A549 (cell line): ENCODE results near the gene CD160. TPM values are rescaled to one million over a fixed set of nuclear protein-coding genes. Genes with fewer than 3 reads are reported as not detected.

ENCODE experiments used
- ATAC-seq, 2 experiments: fragments of 200-7000 bp in 1 of 2; fragments of >200 bp in 1 of 2; cut with Nextera tagmentation in 1 of 2; cut with Tn5 transposase in 1 of 2; 3 replicates each; pipeline versions ENCODE4 v1.8.0 to v1.9.1; 2018 to 2020; ENCODE audit warnings: mild to moderate bottlenecking in 1 of 2, moderate library complexity in 1 of 2
- CTCF ChIA-PET: fragments of 300-600 bp; sonication (Branson Sonifier 250); formaldehyde crosslinking; extraction: SDS; loops from one replicate; lab custom pipeline; 2021; ENCODE audit warnings: antibody characterized with exemption, inconsistent platforms; lab: Yijun Ruan, JAX
- POLR2A ChIA-PET: fragments of 350-600 bp; formaldehyde crosslinking; extraction: SDS; loops from one replicate; lab custom pipeline; 2021; ENCODE audit warnings: antibody characterized with exemption, inconsistent platforms; lab: Yijun Ruan, JAX
- DNase-seq, 2 experiments: peaks; one replicate each; pipeline versions ENCODE4 v3.0.0 to v3.0.0-alpha.2; 2011 to 2016; ENCODE audit warnings: low read depth in 1 of 2, low spot score in 1 of 2
- FAIRE-seq: peaks from 2 replicates; lab custom pipeline; 2011; peaks lifted over from hg19 to GRCh38; lab: Jason Lieb, UNC
- H3K27ac ChIP-seq, 2 experiments: fragments of >200 bp; sonication (Bioruptor Twin); formaldehyde crosslinking; 3 replicates each; pipeline ENCODE4 v1.5.1; 2016 to 2017
- H3K4me1 ChIP-seq: fragments of >200 bp; sonication (Bioruptor Twin); formaldehyde crosslinking; 3 replicates; pipeline ENCODE4 v1.6.1; 2016
- H3K4me2 ChIP-seq: fragments of >200 bp; sonication (Bioruptor Twin); formaldehyde crosslinking; 3 replicates; pipeline ENCODE4 v1.6.1; 2016
- H3K4me3 ChIP-seq: fragments of >200 bp; sonication (Bioruptor Twin); formaldehyde crosslinking; 3 replicates; pipeline ENCODE4 v1.5.1; 2016
- H3K9me3 ChIP-seq: fragments of >200 bp; sonication (Bioruptor Twin); formaldehyde crosslinking; 3 replicates; pipeline ENCODE4 v1.6.1; 2016
- BHLHE40 ChIP-seq: IDR thresholded peaks from 2 replicates; pipeline ENCODE4 v1.6.1; 2012; ENCODE audit warnings: low read depth, low read length, inconsistent platforms
- CBX8 ChIP-seq: fragments of 200-600 bp; sonication (generic); IDR thresholded peaks from 2 replicates; pipeline ENCODE4 v1.6.1; 2016
- CEBPB ChIP-seq, 2 experiments: fragments of >200 bp in 1 of 2; sonication (Bioruptor Twin) in 1 of 2; formaldehyde crosslinking in 1 of 2; IDR thresholded peaks; 2 replicates each; pipeline ENCODE4 v1.6.1; 2012 to 2016
- CHD2 ChIP-seq: fragments of 150-350 bp; IDR thresholded peaks from 2 replicates; pipeline ENCODE4 v1.6.1; 2014; ENCODE audit warnings: low read length; ENCODE audit not compliant: partially characterized antibody
- E2F6 ChIP-seq: IDR thresholded peaks from 2 replicates; pipeline ENCODE4 v1.6.1; 2012; ENCODE audit warnings: low read depth, borderline replicate concordance
- HEYL ChIP-seq: fragments of 250-450 bp; sonication (Bioruptor Pico); IDR thresholded peaks from 2 replicates; pipeline ENCODE4 v1.8.0; 2021; ENCODE audit warnings: mild to moderate bottlenecking, moderate library complexity
- HOXA7 ChIP-seq: fragments of 250-450 bp; sonication (Bioruptor Pico); IDR thresholded peaks from 2 replicates; pipeline ENCODE4 v1.5.0; 2020; ENCODE audit warnings: mild to moderate bottlenecking, moderate library complexity
- HOXB13 ChIP-seq: fragments of 250-450 bp; sonication (Bioruptor Pico); IDR thresholded peaks from 2 replicates; pipeline ENCODE4 v1.5.0; 2020; ENCODE audit warnings: low read depth, mild to moderate bottlenecking, moderate library complexity
- HOXB5 ChIP-seq: fragments of 250-450 bp; sonication (Bioruptor Pico); IDR thresholded peaks from 2 replicates; pipeline ENCODE4 v1.5.0; 2020; ENCODE audit warnings: mild to moderate bottlenecking, moderate library complexity
- KDM5A ChIP-seq: fragments of 200-600 bp; sonication (generic); IDR thresholded peaks from 2 replicates; pipeline ENCODE4 v1.6.1; 2016; ENCODE audit warnings: antibody characterized with exemption, mild to moderate bottlenecking
- MYC ChIP-seq: IDR thresholded peaks from 2 replicates; pipeline ENCODE4 v1.6.1; 2012; ENCODE audit warnings: mild to moderate bottlenecking, inconsistent platforms, low read length, improper control_type of control experiment, borderline replicate concordance
- NFE2L2 ChIP-seq: fragments of 150-350 bp; conservative IDR thresholded peaks from 2 replicates; pipeline ENCODE4 v1.6.1; 2014; ENCODE audit warnings: low read length
- NPAS2 ChIP-seq: fragments of 250-450 bp; sonication (Bioruptor Pico); IDR thresholded peaks from 2 replicates; pipeline ENCODE4 v1.8.0; 2022; ENCODE audit warnings: mild to moderate bottlenecking, moderate library complexity, borderline replicate concordance
- PHF8 ChIP-seq: fragments of 200-600 bp; sonication (generic); IDR thresholded peaks from 2 replicates; pipeline ENCODE4 v1.6.1; 2016; ENCODE audit warnings: low read depth, mild to moderate bottlenecking, antibody characterized with exemption, moderate library complexity, borderline replicate concordance
- RCOR1 ChIP-seq: fragments of 150-350 bp; IDR thresholded peaks from 2 replicates; pipeline ENCODE4 v1.6.1; 2014; ENCODE audit warnings: antibody characterized with exemption, low read length, low read depth
- REST ChIP-seq: fragments of 200-600 bp; sonication (generic); IDR thresholded peaks from 2 replicates; pipeline ENCODE4 v1.6.1; 2016; ENCODE audit warnings: antibody characterized with exemption, mild to moderate bottlenecking, moderate library complexity
- RFX5 ChIP-seq: fragments of 450-650 bp; IDR thresholded peaks from 2 replicates; pipeline ENCODE4 v1.7.1; 2014; ENCODE audit warnings: antibody characterized with exemption, mild to moderate bottlenecking, moderate library complexity
- SMC3 ChIP-seq: fragments of >200 bp; sonication (Bioruptor Twin); formaldehyde crosslinking; IDR thresholded peaks from 3 replicates; pipeline ENCODE4 v1.6.1; 2018; ENCODE audit warnings: inconsistent platforms
- TFCP2L1 ChIP-seq: fragments of 250-450 bp; sonication (Bioruptor Pico); IDR thresholded peaks from 2 replicates; pipeline ENCODE4 v1.5.0; 2021; ENCODE audit warnings: mild to moderate bottlenecking
- TP53 ChIP-seq: fragments of 250-450 bp; sonication (Bioruptor Pico); IDR thresholded peaks from 2 replicates; pipeline ENCODE4 v1.5.0; 2021; ENCODE audit warnings: mild to moderate bottlenecking, moderate library complexity
- ZC3H11A ChIP-seq: fragments of 450-650 bp; IDR thresholded peaks from 2 replicates; pipeline ENCODE4 v1.6.1; 2014; ENCODE audit warnings: antibody characterized with exemption, mild to moderate bottlenecking
- ZNF302 ChIP-seq: fragments of 250-450 bp; sonication (Bioruptor Pico); IDR thresholded peaks from 2 replicates; pipeline ENCODE4 v1.9.0; 2021; ENCODE audit warnings: inconsistent platforms, mild to moderate bottlenecking, moderate library complexity
- ZSCAN20 ChIP-seq: fragments of 250-450 bp; sonication (Bioruptor Pico); IDR thresholded peaks from 2 replicates; pipeline ENCODE4 v1.8.0; 2022; ENCODE audit warnings: mild to moderate bottlenecking, moderate library complexity
- WGBS: methylation state at CpG from one replicate; pipeline ENCODE4 v1.1.6; 2017; ENCODE audit errors: missing lambda C conversion rate; 5-methylcytosine and 5-hydroxymethylcytosine counted together
- polyA plus RNA-seq, 4 experiments: library from polyadenylated mRNA; depleted of rRNA in 3 of 4; stranded (reverse); fragments of >200 nt; fragmentation: RNase III in 1 of 4; extraction: RNeasy Plus Mini Kit Qiagen cat#74134 plus additional on column Dnase treatment in 1 of 4; gene quantifications; 2 replicates in 3 of 4; 3 replicates in 1 of 4; pipeline ENCODE4 v1.2.3, GENCODE V29; 2011 to 2017

CD160 gene
- polyA plus RNA-seq, 2 of the 4 experiments (the other 2 are of a cell fraction), result 0.05 TPM; not detected in 1

- no peaks in the 10 kb centered on the region for H3K9me3 ChIP-seq
- no peak for FAIRE-seq
- ChIA-PET CTCF (interaction anchor here (1.7 to 2.9 kb wide), 2 partner anchors 15 to 31 kb away, joined by 6 to 15 read pairs; no protein-coding TSS in a partner anchor), POLR2A (no interaction called here)
- WGBS, result 92% methylated on average over 6 of the region's 6 CpGs
- DNase-seq, result no peak
- no peak overlapping the region for H3K27ac ChIP-seq
- ATAC-seq, result no peak
- H3K4me2 ChIP-seq, result no peak overlapping the region
- no peak overlapping the region for H3K4me3 ChIP-seq
- H3K4me1 ChIP-seq, result peaks cover 14% of the 10 kb centered on the region
- no peak for TF ChIP-seq KDM5A
- TF ChIP-seq PHF8, result no peak
- no peak for TF ChIP-seq RFX5
- no peak for TF ChIP-seq HOXA7 (CRISPR knock-in tag)
- no peak for TF ChIP-seq ZNF302 (CRISPR knock-in tag)
- TF ChIP-seq BHLHE40, result no peak
- TF ChIP-seq TFCP2L1 (CRISPR knock-in tag), result no peak
- TF ChIP-seq RCOR1, result no peak
- no peak for TF ChIP-seq TP53 (CRISPR knock-in tag)
These were observed 29.4 kb upstream of the CD160 start for GRCh38 chr1:145689922-145690321.

- Histone ChIP-seq H3K9me3 (no peaks in the 10 kb centered on the region), H3K27ac (peak overlapping the region in 1 of 2 experiments; percentile 36; a peak in 1 of 6 replicates), H3K4me1 (peaks cover 14% of the 10 kb centered on the region), H3K4me2 (peak overlapping the region; percentile 48), H3K4me3 (no peak overlapping the region)
- ATAC-seq (peak; percentile 39 to 48; a peak in 2 of 6 replicates), FAIRE-seq (no peak), DNase-seq (no peak)
- ChIA-PET POLR2A (no interaction called here), CTCF (interaction anchor here (1.4 to 3.5 kb wide), 3 partner anchors 23 to 30 kb away, joined by 3 to 21 read pairs (median 15); partner anchors contain the start of gene CD160)
- peak; percentile 9 to 67; a peak in 3 of 4 replicates for TF ChIP-seq CEBPB (IDR thresholded peaks at IDR 0.05)
- TF ChIP-seq ZSCAN20 (CRISPR knock-in tag), result no peak
- 58% methylated on average over 5 of the region's 5 CpGs for WGBS
These were observed 28.4 kb upstream of the CD160 start for GRCh38 chr1:145690587-145691558.

GRCh38 chr1:145692785-145693443 lies 26.4 kb upstream of the CD160 start:
- POLR2A ChIA-PET, result no interaction called here
- Histone ChIP-seq H3K4me1 (peaks cover 14% of the 10 kb centered on the region), H3K4me2 (no peak overlapping the region), H3K27ac (no peak overlapping the region), H3K9me3 (no peaks in the 10 kb centered on the region), H3K4me3 (no peak overlapping the region)
- FAIRE-seq, result no peak
- CTCF ChIA-PET, result interaction anchor here (1.1 to 3.5 kb wide), 3 partner anchors 10 to 153 kb away, joined by 3 to 21 read pairs (median 3); partner anchors contain the start of genes CD160 and NUDT17
- no peak for ATAC-seq
- no peak for DNase-seq
- WGBS, result 85% methylated on average over 11 of the region's 11 CpGs
- TF ChIP-seq CEBPB (IDR thresholded peaks at IDR 0.05) (no peak), NPAS2 (CRISPR knock-in tag) (no peak), RCOR1 (no peak), CBX8 (no peak), ZC3H11A (no peak), HOXB5 (CRISPR knock-in tag) (no peak), MYC (no peak)
- TF ChIP-seq, all 56 proteins: peak for 0

GRCh38 chr1:145695821-145696629 lies 23.3 kb upstream of the CD160 start:
- ChIA-PET POLR2A (no interaction called here), CTCF (interaction anchor here (0.8 to 1.1 kb wide), 2 partner anchors 13 to 24 kb away, joined by 4 read pairs; no protein-coding TSS in a partner anchor)
- no peak for FAIRE-seq
- H3K27ac ChIP-seq, result no peak overlapping the region
- no peak for DNase-seq
- H3K9me3 ChIP-seq, result no peaks in the 10 kb centered on the region
- H3K4me1 ChIP-seq, result peaks cover 6% of the 10 kb centered on the region
- no peak for ATAC-seq
- no peak overlapping the region for H3K4me2 ChIP-seq
- no peak overlapping the region for H3K4me3 ChIP-seq
- WGBS, result 76% methylated on average over 5 of the region's 5 CpGs
- TF ChIP-seq BHLHE40 (no peak), CHD2 (no peak), SMC3 (no peak), HEYL (CRISPR knock-in tag) (no peak), HOXB13 (no peak), E2F6 (no peak), NFE2L2 (no peak), REST (no peak)
